ENCODE results near the gene VAV2.

VAV2 gene

DNA sequence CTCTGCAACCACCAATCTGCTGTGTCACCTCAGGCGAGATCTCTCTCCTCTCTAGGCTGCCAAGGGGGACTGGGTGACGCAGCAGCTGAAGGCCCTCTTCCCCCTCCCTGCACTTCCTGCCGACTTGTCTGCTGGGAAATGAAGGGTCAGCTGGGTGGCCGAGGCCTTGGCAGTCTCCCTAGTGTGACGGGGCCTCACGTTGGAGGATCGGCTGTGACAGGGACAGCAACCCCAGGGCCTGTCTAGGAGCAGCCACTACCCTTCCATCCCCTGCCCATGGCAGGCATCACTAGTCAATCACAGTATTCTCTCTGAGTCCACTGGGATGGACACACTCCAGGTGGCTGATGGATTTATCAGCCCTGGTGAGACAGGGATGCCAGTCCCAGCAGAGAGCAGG is 146.7 kb downstream of the VAV2 start:
- no peak for DNase-seq (ENCODE audit: extremely low read depth, low read depth)
- H3K4me3 ChIP-seq (replicated peaks; ENCODE audit: low read depth, low read length) = no peak overlapping the region

DNA sequence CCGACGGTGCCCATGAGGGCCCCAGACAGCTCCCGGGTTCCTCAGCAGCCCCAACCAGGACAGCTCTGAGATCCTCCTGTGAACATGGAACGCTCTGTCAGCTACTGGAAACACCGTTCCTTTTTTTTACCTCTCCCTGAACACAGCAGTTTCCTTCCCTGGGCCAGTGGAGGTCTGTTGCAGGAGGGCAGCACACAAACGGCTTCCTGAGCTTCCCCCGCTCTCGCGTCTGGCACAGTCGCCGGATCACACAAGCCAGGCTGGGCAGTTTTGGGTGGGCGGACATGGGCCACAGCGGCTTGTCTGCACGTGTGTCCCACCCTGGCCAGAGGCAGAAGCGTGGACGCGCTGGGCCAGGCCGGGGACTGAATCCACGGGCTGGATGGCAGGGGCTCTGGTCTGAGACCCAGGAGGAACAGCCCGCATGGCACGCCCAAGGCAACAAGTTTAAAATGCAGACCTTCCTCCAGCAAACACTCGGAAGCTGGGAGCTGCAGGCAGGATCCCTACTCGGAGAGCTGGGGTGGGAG is 147.2 kb downstream of the VAV2 start:
- H3K4me3 ChIP-seq (replicated peaks; ENCODE audit: low read depth, low read length) = no peak overlapping the region
- no peak for DNase-seq (ENCODE audit: extremely low read depth, low read depth)
- TF ChIP-seq, protein P1, sequence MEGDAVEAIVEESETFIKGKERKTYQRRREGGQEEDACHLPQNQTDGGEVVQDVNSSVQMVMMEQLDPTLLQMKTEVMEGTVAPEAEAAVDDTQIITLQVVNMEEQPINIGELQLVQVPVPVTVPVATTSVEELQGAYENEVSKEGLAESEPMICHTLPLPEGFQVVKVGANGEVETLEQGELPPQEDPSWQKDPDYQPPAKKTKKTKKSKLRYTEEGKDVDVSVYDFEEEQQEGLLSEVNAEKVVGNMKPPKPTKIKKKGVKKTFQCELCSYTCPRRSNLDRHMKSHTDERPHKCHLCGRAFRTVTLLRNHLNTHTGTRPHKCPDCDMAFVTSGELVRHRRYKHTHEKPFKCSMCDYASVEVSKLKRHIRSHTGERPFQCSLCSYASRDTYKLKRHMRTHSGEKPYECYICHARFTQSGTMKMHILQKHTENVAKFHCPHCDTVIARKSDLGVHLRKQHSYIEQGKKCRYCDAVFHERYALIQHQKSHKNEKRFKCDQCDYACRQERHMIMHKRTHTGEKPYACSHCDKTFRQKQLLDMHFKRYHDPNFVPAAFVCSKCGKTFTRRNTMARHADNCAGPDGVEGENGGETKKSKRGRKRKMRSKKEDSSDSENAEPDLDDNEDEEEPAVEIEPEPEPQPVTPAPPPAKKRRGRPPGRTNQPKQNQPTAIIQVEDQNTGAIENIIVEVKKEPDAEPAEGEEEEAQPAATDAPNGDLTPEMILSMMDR (IDR thresholded peaks at IDR 0.05; ENCODE audit: low read depth, low read length, missing control alignments) = no peak

More for the DNA sequence above, 146.7 kb downstream of the VAV2 start:
- TF ChIP-seq, protein P1 (IDR thresholded peaks at IDR 0.05; ENCODE audit: low read depth, low read length, missing control alignments) = no peak

DNA sequence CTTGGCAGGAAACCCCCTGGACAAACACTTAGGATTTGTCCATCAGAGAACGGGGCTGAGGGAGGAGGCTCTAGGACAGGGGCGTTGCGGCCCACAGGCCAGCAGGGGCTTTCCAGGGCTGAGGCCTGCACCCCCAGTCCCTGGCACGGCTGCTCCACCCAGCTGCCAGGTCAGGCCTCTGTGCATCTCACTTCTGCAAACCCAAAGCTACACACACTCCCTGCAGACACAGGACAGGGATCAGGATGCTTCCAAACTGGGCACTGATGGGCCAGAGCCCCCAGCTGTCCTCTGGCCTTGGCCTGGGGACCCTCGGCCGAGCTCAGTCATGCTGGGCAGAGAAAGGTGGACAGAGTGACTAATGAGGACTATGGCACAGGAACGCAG is 147.7 kb downstream of the VAV2 start:
- no peak for DNase-seq (ENCODE audit: extremely low read depth, low read depth)
- no peak overlapping the region for H3K4me3 ChIP-seq (replicated peaks; ENCODE audit: low read depth, low read length)
- TF ChIP-seq, protein P1 (IDR thresholded peaks at IDR 0.05; ENCODE audit: low read depth, low read length, missing control alignments) = no peak

DNA sequence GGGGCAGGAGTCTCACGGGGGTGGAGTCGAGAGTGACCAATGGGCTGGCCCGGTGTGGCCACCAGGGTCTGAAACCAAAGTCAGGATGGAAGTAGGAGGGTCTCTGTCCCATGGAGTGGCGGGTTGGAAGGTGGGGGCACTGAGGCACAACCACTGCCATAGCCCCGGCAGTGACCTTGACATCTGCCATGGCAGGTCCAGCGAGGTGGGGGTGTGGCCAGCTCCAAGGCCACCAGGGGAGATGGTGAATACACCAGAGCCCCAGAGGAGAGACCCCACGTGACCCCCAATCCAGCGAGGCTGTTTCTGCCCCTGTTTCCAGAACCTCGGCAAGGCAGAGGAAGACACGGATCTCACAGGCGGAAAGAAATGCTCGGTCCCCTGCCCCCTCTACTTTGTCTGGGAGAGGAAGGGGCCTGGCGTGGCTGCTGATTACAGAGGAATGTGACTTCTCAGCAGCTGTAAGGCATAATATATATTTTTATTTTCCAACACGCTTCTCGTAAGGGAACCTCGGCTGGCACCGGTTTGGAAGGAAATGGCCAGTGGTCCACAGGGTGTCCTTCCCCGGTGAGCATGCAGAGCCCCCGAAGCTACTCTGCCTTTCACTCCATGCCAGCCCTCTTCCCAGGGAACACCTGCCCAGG is 148.2 kb downstream of the VAV2 start:
- TF ChIP-seq, protein P1 (IDR thresholded peaks at IDR 0.05; ENCODE audit: low read depth, low read length, missing control alignments) = no peak
- DNase-seq (ENCODE audit: extremely low read depth, low read depth) = no peak

DNA sequence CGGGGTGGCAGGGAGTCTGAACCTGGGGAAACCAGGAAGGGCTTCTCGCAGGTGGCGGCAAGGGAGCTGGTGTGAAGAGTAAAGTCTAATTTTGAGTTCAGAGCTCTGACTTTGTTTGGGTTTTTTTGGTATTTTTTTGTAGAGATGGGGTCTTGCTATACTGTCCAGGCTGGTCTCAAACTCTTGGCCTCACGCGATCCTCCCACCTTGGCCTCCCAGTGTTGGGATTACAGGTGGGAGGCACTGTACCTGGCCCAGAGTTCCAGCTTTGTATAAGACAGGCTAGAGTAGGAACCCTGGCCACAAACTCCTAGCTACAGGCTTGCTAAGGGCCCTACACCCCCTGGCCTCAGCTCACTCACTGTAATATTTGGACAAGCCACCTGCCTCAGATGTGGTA is 148.9 kb downstream of the VAV2 start:
- TF ChIP-seq, protein P1 (IDR thresholded peaks at IDR 0.05; ENCODE audit: low read depth, low read length, missing control alignments) = no peak
- no peak for DNase-seq (ENCODE audit: extremely low read depth, low read depth)
- H3K4me3 ChIP-seq (replicated peaks; ENCODE audit: low read depth, low read length) = no peak overlapping the region

More for the DNA sequence above, 148.2 kb downstream of the VAV2 start:
- no peak overlapping the region for H3K4me3 ChIP-seq (replicated peaks; ENCODE audit: low read depth, low read length)

DNA sequence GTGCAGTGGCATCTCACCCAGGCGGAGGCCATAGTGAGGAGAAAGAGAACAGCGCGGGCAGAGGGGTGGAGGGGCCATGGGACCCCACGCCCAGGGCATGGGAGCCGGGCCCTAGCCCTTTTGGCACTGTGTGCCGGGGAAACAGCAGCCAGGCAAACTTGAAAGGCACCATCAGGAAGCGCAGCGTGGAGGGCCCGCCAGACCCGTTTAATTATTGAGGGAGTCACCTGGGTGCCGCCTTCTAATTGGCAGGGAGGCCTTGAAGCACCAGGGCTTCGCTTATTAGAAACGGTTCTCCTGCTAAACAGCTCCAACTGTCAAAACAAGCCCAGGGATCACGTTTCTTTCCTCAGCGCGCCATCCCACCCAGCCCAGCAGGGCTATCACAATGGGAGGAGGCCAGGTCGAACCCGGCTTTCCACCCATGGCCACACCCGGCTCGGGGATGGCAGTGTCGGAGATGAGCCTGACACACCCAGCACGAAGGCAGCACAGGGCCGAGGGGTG is 149.3 kb downstream of the VAV2 start:
- no peak for DNase-seq (ENCODE audit: extremely low read depth, low read depth)
- TF ChIP-seq, protein P1 (IDR thresholded peaks at IDR 0.05; ENCODE audit: low read depth, low read length, missing control alignments) = no peak
- H3K4me3 ChIP-seq (replicated peaks; ENCODE audit: low read depth, low read length) = no peak overlapping the region
